Stromal cell of bone marrow (primary cell): ENCODE measurements around the gene PALB2.

Experiments
- DNase-seq: peaks from one replicate; pipeline ENCODE4 v3.0.0-alpha.2; 2012; ENCODE audit warnings: low read depth

Gene PALB2

DNA sequence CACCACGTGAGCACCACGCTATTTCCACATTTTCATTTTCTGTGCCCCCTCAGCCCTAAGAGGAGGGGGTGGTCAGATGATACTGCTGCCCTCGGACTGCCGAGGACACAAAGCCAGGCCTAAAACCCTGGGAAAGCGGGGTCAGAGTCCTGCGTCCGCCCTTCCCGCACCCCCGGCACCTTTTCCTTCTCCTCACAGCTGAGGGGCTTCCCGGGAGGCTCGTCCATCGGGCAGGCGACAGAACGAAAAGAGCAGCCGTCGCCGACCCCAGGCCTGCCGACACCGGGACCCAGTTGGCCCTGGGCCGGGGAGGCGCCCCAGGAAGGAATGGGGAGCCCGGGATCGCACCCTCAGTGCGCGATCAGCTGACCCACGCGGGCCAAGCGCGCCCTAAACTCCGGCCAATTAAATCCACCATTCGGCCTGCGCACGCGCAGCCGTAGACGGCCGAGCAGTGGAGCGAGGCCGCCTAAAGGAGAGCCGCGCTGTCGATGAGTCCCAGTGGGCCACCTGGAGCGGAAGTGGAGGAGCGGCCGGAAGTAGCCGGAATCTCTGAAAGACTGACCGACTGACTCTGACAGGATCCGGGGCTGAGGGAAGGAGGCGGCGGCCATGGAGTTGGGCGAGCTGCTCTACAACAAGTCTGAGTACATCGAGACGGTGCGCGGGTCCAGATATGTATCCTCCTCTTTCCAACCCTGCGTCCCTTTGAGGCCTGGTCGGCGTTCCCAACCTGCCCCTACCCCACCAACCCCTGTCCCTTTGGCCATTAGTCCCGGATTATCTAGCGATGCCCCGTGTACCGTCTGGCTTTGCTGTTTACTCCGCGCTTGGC lies at the start of gene PALB2, which contains the start of gene DCTN5:
Gene PALB2, minus strand, starts transcription at position 380 of the 835 bp plus-strand sequence. Its CDS starts 153 bp downstream, at position 227.
Gene DCTN5, plus strand, starts transcription at position 536 of the 835 bp plus-strand sequence. Its CDS starts 77 bp downstream, at position 613.
- DNase-seq = peak; percentile 91

DNA sequence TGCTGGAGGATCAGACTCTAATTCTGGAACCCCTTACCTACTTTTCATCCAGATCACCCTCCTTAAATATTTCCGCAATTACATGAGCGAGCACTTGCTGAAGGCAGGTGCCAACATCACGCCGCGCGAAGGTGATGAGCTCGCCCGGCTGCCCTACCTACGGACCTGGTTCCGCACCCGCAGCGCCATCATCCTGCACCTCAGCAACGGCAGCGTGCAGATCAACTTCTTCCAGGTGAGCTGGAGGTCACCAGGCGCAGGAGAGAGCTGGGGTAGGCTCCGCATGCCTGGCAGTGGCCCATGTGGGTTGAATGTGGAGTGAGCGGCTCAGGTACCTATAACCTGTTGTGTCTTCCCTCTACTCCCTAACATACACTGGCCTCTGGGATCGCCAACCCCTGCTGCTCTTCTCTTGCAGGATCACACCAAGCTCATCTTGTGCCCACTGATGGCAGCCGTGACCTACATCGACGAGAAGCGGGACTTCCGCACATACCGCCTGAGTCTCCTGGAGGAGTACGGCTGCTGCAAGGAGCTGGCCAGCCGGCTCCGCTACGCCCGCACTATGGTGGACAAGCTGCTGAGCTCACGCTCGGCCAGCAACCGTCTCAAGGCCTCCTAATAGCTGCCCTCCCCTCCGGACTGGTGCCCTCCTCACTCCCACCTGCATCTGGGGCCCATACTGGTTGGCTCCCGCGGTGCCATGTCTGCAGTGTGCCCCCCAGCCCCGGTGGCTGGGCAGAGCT lies 48.5 kb upstream of the PALB2 start:
- DNase-seq = no peak

DNA sequence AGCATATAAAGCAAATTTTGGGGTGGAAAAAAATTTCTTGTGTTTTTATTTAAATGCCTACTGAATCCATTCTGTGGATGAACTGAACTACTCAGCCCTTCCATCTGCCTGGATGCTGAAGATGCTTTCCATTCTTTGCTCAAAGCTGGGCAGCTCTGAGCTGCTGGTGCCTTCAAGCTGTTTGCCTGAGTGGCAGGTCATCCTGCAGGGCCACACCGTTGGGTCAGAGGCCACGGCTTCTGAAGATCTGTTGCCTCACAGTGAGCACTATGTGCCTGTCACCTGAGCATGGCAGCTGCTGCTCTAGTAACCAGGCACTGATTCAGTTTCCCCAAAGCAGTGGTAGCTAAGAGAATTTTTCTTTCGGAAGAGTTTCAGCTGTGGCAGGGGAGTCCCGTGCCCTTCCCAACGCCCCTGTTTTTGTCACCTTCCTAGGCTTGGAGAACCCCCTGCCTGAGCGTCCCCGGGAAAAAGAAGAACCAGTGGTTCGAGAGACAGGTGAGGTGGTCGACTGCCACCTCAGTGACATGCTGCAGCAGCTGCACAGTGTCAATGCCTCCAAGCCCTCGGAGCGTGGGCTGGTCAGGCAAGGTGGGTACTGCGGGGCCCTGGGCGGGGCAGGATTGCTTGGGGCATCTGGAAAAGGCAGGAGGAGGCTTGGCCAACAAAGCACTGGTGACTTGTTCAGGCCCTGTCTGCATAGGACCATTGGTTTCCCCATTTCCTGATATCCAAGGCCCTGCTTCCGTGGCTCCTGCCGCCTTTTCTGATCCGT lies 46.1 kb upstream of the PALB2 start:
- DNase-seq = no peak

DNA sequence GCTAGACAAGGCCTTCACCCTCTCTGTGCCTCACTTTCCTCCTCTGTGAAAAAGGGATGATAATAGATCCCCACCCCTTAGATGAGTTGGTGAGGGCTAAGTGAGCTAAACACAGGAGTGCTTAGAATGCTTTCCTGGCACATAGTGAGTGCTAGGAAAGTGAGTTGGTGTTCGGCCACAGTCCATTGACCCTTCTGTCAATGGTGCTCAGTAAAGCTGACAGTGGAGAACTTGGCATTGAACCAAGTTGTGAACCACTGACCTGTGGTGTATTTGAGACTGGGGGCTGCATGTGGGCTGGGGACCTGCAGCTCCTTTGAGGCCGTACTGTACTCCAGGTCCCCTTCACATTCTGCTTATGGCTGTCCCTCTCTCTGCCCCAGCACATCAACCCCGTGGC lies 42.4 kb upstream of the PALB2 start:
- no peak for DNase-seq

DNA sequence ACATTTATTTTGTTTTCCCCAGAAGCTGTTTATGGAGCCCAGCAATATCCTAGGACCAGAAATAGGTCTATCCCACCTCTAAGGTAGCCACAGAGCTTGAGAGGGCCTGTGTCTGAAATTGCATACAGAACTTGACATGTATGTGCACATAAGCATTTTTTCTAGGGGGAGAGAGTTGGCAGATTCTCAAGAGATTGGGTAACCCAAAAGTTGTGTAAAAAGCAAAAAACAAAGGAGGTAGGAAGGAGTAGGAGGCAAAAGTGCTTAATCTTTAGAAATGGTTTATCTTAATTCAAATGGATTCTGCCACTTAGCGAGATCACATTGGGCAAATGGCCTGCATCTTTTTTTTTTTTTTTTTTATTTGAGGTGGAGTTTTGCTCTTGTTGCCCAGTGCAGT lies 41.1 kb upstream of the PALB2 start:
- no peak for DNase-seq

DNA sequence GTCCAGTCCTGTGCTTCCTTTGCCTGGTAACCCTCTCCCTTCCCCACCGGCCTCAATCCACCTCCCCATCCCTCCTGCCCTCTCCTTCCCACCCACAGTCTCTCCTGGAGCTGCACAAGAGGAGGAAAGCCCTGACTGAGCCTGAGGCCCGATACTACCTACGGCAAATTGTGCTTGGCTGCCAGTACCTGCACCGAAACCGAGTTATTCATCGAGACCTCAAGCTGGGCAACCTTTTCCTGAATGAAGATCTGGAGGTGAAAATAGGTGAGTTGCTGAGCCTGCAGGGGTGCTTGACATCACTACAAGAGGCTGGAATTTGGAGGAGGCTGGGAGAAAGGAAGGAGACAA lies 38.9 kb upstream of the PALB2 start:
- no peak for DNase-seq

DNA sequence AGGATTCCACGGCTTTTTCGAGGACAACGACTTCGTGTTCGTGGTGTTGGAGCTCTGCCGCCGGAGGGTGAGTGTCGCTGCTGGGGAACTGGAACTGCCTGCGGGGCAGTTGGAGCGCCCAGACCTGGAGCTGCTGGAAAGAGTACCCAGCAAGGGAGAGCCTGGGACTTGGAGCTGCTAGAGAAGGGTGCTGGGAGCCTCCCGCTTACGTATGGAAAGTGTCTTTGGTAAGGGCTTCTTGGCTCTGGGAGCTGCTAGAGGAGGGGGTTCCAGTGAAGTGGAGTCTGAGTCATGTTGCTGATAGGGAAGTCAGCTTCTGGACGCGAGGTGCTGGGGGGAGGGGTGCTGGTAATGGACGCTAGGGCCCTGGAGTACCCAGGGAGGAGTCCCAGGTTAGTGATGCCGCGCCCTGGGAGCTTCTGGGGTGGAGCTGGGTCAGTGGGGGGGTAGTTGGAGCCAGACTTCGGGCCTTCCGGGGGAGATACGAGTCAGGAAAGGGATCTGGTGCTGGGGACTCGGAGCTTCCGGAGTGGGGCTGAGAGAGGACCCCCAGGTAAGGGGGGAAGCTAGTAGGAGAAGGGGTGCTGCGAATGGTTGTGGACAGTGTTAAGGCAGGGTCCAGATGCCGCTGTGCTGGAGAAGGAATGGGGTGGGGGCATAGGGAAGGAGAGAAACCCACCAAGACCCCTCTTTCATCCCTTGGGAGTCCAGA lies 38.3 kb upstream of the PALB2 start:
- DNase-seq = no peak

DNA sequence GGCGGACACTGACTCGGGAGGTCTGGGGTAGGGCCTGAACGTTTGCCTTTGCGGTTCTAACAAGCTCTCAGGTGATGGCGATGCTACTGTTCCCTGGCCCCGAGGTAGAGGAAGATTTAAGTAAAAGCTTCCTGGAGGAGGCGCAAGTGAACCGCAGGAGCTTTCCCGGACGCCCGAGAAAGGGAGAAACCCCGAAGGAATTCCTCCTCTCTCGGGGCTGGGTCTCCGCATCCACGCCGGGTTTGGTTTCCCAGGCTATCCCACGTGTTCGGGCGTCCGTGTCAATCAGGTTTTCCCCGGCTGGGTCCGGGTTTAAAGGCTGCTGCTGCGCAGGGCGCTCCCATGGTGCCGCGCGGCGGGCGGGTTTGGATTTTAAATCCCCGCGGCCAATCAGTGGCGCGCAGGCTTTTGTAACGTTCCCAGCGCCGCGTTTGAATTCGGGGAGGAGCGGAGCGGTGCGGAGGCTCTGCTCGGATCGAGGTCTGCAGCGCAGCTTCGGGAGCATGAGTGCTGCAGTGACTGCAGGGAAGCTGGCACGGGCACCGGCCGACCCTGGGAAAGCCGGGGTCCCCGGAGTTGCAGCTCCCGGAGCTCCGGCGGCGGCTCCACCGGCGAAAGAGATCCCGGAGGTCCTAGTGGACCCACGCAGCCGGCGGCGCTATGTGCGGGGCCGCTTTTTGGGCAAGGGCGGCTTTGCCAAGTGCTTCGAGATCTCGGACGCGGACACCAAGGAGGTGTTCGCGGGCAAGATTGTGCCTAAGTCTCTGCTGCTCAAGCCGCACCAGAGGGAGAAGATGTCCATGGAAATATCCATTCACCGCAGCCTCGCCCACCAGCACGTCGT lies 37.5 kb upstream of the PALB2 start, which contains the start of gene PLK1:
Gene PLK1, plus strand, starts transcription at position 460 of the 844 bp plus-strand sequence. Its CDS starts 44 bp downstream, at position 504.
- DNase-seq = peak; percentile 72

DNA sequence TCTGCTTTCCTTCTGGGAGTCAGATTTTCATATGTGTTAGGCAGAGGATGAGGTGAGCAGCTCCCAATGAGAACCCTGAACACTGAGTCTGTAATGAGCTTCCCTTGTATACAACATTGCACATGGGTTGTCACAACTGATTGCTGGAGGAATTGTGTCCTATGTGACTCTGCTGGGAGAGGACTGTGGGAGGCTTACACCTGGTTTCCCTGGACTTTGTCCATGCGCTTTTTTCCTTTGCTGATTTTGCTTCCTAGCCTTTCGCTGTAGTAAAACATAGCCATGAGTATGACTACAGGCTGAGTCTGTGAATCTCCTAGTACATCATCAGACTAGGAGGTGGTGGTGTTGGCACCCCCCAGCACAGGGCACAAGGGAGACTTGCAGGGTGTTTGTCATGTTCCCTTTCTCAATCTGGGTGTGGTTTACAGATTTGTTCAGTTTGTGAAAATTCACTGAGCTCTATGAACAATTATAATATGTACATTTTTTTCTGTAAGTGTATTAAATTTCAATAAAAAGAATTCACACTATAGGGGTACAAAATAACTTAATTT lies 35.9 kb upstream of the PALB2 start:
- DNase-seq = no peak

DNA sequence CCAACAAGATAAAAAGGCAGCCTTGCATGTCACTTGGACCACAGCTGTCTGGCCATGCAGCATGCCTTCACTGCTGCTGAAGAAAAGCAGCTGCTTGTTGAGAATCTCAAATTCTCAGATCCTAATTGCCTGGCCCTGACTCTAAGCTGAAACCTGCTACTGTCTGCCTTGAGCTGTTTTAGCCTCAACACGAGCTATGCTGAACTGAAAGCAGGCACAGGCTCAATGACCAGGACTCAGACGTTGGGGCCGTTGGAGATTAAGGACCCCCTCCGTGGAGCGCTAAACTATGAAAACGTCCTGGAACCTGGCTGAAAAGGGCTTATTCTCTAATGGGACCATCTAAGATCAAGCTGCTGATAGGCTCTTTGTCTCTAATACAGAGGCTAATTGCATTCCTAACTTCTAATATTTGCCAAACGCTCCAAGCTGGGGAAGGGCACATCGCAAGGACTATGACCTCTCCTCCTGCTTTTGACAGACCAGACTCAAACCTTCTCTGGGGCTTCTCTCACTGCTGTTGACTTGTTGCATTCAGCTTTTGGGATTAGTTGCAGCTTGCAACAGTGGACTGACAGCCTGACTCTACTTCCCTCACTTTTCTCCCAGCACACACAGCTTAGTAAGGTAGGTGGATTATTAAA lies 33.0 kb upstream of the PALB2 start:
- DNase-seq = no peak

DNA sequence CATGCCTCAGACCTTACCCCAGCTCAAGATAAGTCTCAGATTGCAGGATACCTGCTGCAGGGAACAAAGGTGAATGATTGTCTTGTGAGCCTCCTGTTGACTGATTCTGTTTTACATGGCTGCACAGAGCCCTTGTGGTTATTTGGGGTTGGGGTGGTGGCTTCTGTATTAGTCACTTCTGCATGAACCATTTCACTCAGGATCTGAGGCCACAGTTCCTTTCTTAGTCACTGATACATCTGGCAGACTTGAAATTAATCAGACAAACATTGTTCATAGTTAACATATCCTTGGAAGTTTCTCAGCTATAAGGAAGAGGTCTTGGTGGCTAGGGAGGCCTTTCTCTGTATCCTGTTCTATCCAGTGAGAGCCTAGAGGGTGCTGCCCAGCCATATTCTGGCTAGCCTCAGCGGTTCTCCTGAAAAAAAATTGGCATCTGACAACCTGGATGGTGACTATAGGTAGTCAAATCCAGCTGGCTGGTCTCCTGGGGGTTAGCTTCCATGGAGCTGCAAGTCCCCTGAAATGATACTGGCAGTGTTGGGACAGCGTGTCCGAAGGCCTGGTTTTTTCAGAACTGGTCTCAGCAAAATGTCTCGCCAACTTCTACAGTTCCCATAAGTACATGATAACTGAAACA lies 29.1 kb upstream of the PALB2 start:
- DNase-seq = peak; percentile 81

DNA sequence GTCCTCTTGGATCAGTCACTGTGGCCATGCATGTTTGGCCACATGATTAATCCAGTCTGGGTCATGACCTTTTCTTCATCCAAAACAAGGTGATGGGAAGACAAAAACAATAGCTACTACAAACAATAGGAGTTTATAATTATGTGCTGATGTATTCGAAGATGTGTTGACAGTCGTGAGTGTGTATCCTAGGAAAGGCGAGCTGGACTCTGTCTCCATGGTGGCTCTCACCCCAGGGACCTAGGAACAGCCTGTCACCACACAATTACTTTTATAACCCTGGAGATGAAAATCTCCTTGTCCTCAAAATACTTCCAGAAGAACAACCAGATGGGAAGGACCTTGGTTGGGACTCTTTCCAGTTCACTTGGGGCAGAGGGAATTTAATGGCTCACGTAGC lies 27.8 kb upstream of the PALB2 start:
- no peak for DNase-seq

DNA sequence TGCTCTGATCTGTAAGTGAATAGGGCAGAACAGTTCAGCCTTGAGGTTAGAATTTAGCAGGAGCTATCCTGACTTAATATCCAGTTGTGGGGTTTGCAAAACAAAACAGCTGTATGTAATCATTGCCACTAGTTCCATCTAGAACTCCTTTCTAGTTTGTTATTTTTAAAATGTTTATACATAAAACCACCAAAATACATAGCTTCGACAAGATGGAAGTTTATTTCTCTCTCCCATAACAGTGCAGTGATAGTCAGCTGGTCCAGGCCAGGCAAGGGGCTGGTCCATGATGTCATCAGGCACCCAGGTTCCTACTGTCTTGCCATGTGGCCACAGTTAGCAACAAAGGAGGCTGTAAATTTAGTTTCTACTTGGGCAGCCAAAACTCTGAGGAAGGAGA lies 27.1 kb upstream of the PALB2 start:
- no peak for DNase-seq

DNA sequence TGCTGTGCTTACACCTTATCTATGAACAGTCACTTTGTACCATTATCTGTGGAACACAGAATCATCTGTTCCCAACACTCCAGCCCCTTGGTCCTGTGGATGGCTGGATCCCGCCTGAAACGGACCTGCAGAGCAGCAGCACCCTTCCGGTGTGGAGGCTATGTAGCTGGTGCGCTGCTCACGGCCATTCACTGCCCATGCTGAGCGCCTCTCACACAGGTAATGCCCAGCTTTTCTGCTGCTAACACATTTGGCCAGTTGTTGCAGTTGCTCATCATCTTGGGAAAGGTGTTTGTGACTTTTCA lies 26.2 kb upstream of the PALB2 start:
- DNase-seq = no peak

DNA sequence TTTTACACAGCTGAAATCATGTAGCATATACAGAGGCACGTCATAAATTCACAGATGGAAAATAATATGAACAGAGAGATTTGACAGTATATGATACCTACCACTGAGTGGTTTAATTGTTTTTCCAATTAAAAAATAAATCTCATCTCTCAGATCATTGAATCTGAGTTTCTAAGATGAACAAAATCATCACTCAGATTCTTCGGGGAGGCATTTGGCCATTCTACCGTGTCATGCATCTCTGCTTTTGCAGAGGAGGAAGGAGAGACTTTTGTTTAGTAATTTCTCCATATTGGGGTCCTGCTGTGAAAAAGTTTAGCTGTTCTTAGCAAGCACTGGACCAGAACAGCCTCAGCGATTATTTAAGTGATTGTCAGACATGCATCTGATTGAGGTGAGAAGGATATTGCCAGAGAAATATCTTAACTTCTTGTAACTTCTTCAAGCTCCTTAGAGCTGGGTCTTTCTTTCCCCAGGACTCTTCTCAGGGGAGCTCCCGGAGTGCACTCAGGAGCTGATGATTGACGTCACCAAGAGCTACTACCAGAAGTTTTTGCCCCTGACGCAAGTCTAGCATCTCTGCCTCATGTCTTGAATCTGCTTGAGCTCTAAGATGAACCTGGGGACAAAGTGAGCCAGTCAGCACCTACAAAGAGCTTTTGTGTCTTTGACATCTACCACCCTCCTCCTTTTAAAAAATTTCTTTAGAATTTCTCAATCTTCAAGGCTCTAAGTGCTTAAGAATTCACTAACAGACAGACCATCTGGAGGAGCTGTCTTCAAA lies 25.7 kb upstream of the PALB2 start:
- DNase-seq = no peak

DNA sequence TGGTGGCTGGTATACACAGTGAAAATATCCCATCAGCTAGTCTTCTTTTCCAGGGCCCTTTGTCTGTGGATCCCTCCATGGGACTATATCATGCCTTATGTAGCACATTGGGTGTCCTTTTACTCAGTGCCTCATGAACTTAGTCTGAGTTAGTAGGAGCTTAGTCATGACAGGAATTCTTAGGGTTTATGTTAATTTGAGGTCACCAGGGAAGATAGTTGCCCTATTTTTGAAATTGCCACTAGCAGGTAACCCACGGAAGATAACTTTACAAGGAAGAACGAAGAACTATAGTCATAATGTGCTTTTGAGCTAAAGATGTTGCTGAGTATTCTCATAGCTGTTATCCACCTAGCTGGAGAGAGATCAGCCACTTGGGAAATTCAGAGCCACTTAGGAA lies 22.8 kb upstream of the PALB2 start:
- no peak for DNase-seq

DNA sequence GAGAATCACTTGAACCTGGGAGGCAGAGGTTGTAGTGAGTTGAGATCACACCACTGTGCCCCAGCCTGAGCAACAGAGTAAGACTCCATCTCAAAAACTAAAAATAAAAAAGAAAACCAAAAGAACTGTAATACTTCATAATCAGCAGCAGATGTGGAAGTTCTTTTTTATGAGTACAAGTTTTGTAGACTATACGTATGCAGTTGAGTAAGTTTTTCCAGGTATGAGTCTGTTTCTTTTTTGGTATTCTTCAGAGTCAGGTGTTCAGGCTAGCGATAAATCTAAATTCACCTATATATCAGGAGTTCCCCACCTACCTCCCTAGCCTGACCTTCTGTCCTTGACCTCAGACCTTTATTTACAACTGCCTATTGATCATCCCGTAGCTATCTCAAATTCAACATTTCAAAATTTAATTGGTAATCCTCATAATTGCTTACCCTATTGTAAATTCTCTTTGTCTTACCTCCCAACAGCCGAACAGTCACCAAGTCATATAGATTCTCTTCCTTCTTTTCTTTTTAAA lies 10.9 kb upstream of the PALB2 start:
- no peak for DNase-seq

DNA sequence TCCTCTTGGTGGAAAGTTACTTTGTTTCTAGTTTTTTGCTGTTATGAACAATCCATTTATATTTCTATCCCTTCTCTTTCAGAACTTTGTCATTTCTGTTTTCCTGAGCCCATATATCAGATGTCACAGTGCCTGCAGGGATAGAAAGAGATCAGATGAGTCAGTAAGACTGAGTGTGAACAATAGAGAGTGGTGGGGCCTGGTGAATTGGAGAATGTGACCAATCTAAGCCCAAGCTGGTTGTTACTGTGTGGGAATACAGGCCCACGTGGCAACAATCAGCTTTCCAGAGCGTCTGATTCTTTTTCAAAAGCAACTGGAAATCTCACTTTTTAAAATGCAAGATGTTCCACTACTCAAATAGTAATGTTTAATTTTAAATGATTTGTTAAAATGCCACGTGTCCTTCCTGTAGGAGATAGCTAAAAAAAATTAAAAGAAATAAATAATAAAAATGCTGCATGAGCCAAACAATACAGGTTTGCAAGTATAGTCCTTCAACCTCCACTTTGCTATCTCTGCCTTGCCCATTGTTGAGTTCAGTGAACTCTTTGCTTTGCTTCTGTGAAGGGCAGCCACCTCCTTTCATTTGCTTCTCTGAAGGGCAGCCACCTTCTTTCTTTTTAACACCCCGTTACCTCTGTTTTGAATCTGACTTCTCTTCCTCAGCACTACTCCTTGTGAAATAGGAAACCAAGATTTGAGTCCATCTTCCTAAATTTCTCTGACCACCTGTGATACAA lies 9.7 kb upstream of the PALB2 start:
- DNase-seq = no peak
